Mammary epithelial cell (primary cell): Measurements from ENCODE around the gene EEFSEC.

Source experiments
- EZH2 ChIP-seq: IDR thresholded peaks from 2 replicates; pipeline ENCODE4 v1.6.1; 2012; ENCODE audit warnings: low read length, inconsistent platforms, borderline replicate concordance
- TF ChIP-seq, protein P1 (sequence below), 2 donors: IDR thresholded peaks in 1 of 2; conservative IDR thresholded peaks in 1 of 2; 2 replicates each; pipeline ENCODE4 v1.5.1; 2011 to 2012; ENCODE audit warnings: inconsistent platforms in 2 of 2, low read length in 2 of 2, mild to moderate bottlenecking in 2 of 2, control low read depth in 1 of 2, low read depth in 1 of 2; ENCODE audit not compliant: insufficient read depth in 1 of 2; ENCODE audit errors: extremely low read depth in 1 of 2

DNA sequence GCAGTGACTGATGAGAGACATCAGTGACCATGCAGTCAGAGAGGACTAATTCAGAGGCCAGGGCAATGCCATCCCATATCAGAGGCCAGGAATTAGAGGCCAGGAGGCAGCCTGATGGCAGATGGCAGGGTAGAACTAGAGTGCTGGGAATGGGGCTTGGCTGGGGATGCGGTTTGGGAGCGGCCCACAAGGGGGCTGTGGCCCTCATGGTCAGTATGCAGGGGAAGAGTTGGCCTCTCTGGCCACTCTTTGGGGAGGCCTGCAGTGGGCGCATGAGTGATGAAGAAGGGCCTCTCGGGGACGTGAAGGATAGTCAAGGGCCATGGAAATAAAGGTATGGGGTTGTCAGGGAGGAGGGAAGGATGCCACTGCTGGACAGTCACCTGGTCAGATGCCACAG, 101.7 kb downstream of the EEFSEC start:
- TF ChIP-seq, protein P1, sequence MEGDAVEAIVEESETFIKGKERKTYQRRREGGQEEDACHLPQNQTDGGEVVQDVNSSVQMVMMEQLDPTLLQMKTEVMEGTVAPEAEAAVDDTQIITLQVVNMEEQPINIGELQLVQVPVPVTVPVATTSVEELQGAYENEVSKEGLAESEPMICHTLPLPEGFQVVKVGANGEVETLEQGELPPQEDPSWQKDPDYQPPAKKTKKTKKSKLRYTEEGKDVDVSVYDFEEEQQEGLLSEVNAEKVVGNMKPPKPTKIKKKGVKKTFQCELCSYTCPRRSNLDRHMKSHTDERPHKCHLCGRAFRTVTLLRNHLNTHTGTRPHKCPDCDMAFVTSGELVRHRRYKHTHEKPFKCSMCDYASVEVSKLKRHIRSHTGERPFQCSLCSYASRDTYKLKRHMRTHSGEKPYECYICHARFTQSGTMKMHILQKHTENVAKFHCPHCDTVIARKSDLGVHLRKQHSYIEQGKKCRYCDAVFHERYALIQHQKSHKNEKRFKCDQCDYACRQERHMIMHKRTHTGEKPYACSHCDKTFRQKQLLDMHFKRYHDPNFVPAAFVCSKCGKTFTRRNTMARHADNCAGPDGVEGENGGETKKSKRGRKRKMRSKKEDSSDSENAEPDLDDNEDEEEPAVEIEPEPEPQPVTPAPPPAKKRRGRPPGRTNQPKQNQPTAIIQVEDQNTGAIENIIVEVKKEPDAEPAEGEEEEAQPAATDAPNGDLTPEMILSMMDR (conservative IDR thresholded peaks at IDR 0.05 in 1 of 2, IDR thresholded peaks at IDR 0.05 in 1 of 2; ENCODE audit: extremely low read depth in 1 of 2, insufficient read depth in 1 of 2, low read depth in 1 of 2, low read length in 2 of 2): no peak
- TF ChIP-seq EZH2: no peak
